SH-SY5Y (cell line): Measurements from ENCODE around the gene HENMT1.

ENCODE experiments used
- GATA2 ChIP-seq: IDR thresholded peaks from 2 replicates; pipeline ENCODE4 v1.6.1; 2011; ENCODE audit warnings: mild to moderate bottlenecking, low read depth, low read length
- GATA3 ChIP-seq: IDR thresholded peaks from 2 replicates; pipeline ENCODE4 v1.6.1; 2011; ENCODE audit warnings: low read depth, mild to moderate bottlenecking, low read length, moderate library complexity

DNA sequence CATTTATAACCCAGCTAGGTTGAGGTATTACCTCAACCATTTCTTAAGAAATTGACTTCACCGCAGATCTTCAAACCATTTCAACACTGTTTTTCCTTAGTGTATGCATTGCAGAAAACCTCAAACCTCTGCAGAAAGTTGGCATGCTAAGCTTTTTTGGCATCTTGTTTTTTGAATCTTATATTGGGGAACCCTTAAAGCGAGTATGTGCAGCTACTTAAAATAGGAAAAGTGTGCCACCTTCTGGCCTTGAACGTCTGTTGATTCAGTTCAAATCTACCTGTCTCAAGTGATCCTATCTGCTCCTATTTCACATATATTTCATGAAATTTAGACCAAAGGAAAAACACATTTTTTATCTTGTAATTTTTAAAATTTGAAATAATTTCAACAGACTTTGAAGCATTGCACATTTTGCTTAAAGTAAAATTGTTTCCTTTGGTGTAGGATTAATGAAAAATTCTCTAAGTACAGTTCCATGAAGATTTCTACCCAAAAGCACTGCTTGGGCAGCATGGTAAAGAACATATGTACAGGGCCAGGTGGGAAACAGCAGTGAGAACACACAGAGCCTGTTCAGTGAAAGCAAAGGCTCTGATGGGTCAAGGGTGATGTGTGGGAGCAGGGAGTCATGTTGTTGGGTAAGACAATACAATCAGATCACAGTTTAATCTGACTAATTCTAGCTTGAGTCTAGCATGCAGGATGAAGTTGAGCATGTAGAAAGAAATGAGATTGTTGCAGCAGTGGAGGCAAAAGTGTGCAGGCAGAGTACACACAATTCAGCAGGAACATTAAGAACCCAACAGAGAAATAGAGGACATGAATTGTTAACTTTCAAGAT is 17.2 kb downstream of the HENMT1 start:
- TF ChIP-seq GATA2: no peak
- no peak for TF ChIP-seq GATA3
